ACC112 (cell line): ENCODE measurements around the gene SLC43A3.

Source experiments
- H2AFZ ChIP-seq: fragments of 200-600 bp; sonication (generic); one replicate; pipeline ENCODE4 v1.6.0; 2017; ENCODE audit warnings: antibody characterized with exemption, low read length; ENCODE audit not compliant: unreplicated experiment
- H3K27ac ChIP-seq: fragments of 200-600 bp; sonication (generic); 2 replicates; pipeline ENCODE4 v1.5.1; 2014; ENCODE audit warnings: low read depth, mild to moderate bottlenecking, antibody characterized with exemption, low read length, moderate library complexity
- H3K27me3 ChIP-seq: fragments of 200-600 bp; sonication (generic); 2 replicates; pipeline ENCODE4 v1.6.1; 2014; ENCODE audit warnings: mild to moderate bottlenecking, antibody characterized with exemption, low read length, moderate library complexity, mixed read lengths; ENCODE audit not compliant: insufficient read depth
- H3K36me3 ChIP-seq: fragments of 200-600 bp; sonication (generic); 2 replicates; pipeline ENCODE4 v1.6.1; 2016; ENCODE audit warnings: mild to moderate bottlenecking, antibody characterized with exemption, low read length, moderate library complexity, mixed read lengths; ENCODE audit not compliant: insufficient read depth
- H3K4me1 ChIP-seq: fragments of 200-600 bp; sonication (generic); one replicate; pipeline ENCODE4 v1.6.1; 2016; ENCODE audit warnings: low read length, mixed read lengths; ENCODE audit not compliant: insufficient read depth, unreplicated experiment, control insufficient read depth
- H3K4me3 ChIP-seq: fragments of 200-600 bp; sonication (generic); 2 replicates; pipeline ENCODE4 v1.5.1; 2014; ENCODE audit warnings: mild to moderate bottlenecking, low read depth, low read length
- H3K79me2 ChIP-seq: fragments of 200-600 bp; sonication (generic); one replicate; pipeline ENCODE4 v1.6.0; 2016; ENCODE audit warnings: low read length; ENCODE audit not compliant: control insufficient read depth, unreplicated experiment, insufficient read depth

SLC43A3 gene

GRCh38 chr11:57427727-57428082, 784 bp upstream of the SLC43A3 start:
- H3K79me2 ChIP-seq = peaks cover 34% of the 10 kb centered on the region
- H3K36me3 ChIP-seq = peaks cover 11% of the 10 kb centered on the region; the same call in 1 of the 2 replicates
- H3K27me3 ChIP-seq = no peaks in the 10 kb centered on the region
- H3K4me1 ChIP-seq = peaks cover 45% of the 10 kb centered on the region
- H2AFZ ChIP-seq = no peak overlapping the region
- peak overlapping the region; percentile 87 for H3K4me3 ChIP-seq
- H3K27ac ChIP-seq = peak overlapping the region; percentile 96

- Histone ChIP-seq H3K27me3 (no peaks in the 10 kb centered on the region), H3K4me1 (peaks cover 46% of the 10 kb centered on the region), H3K4me3 (peak overlapping the region; percentile 87), H3K27ac (peak overlapping the region; percentile 96), H3K79me2 (peaks cover 46% of the 10 kb centered on the region), H3K36me3 (peaks cover 24% of the 10 kb centered on the region), H2AFZ (peak overlapping the region; percentile 61)
These were observed 437 bp downstream of the SLC43A3 start for GRCh38 chr11:57426439-57426928.

- no peak overlapping the region for H2AFZ ChIP-seq
These were observed 1.1 kb downstream of the SLC43A3 start for GRCh38 chr11:57425565-57426438.

GRCh38 chr11:57424792-57425564, 1.9 kb downstream of the SLC43A3 start:
- Histone ChIP-seq H3K79me2 (peaks cover 57% of the 10 kb centered on the region), H3K27ac (peak overlapping the region; percentile 96), H3K4me1 (peaks cover 46% of the 10 kb centered on the region), H2AFZ (no peak overlapping the region), H3K36me3 (peaks cover 39% of the 10 kb centered on the region), H3K27me3 (no peaks in the 10 kb centered on the region), H3K4me3 (peak overlapping the region; percentile 87)

More at GRCh38 chr11:57425565-57426438, 1.1 kb downstream of the SLC43A3 start:
- H3K27me3 ChIP-seq = no peaks in the 10 kb centered on the region
- peaks cover 46% of the 10 kb centered on the region for H3K4me1 ChIP-seq
- H3K27ac ChIP-seq = peak overlapping the region; percentile 96
- H3K79me2 ChIP-seq = peaks cover 53% of the 10 kb centered on the region
- peak overlapping the region; percentile 87 for H3K4me3 ChIP-seq
- peaks cover 30% of the 10 kb centered on the region for H3K36me3 ChIP-seq

GRCh38 chr11:57424137-57424791, 2.7 kb downstream of the SLC43A3 start:
- no peak overlapping the region for H2AFZ ChIP-seq
- peak overlapping the region; percentile 87 for H3K4me3 ChIP-seq
- peaks cover 43% of the 10 kb centered on the region for H3K36me3 ChIP-seq
- H3K79me2 ChIP-seq = peaks cover 60% of the 10 kb centered on the region
- no peaks in the 10 kb centered on the region for H3K27me3 ChIP-seq
- peaks cover 46% of the 10 kb centered on the region for H3K4me1 ChIP-seq
- H3K27ac ChIP-seq = peak overlapping the region; percentile 63

- peaks cover 47% of the 10 kb centered on the region for H3K36me3 ChIP-seq
- H3K79me2 ChIP-seq = peaks cover 66% of the 10 kb centered on the region
- H3K4me1 ChIP-seq = peaks cover 39% of the 10 kb centered on the region
- no peak overlapping the region for H2AFZ ChIP-seq
- no peaks in the 10 kb centered on the region for H3K27me3 ChIP-seq
- H3K27ac ChIP-seq = no peak overlapping the region
- no peak overlapping the region for H3K4me3 ChIP-seq
These were observed 4.3 kb downstream of the SLC43A3 start for GRCh38 chr11:57422669-57423068.

GRCh38 chr11:57421805-57422204, 5.1 kb downstream of the SLC43A3 start:
- Histone ChIP-seq H3K79me2 (peaks cover 66% of the 10 kb centered on the region), H3K36me3 (peaks cover 54% of the 10 kb centered on the region), H3K4me3 (no peak overlapping the region), H3K4me1 (peaks cover 32% of the 10 kb centered on the region), H2AFZ (no peak overlapping the region), H3K27ac (no peak overlapping the region), H3K27me3 (no peaks in the 10 kb centered on the region)

GRCh38 chr11:57421066-57421465, 5.9 kb downstream of the SLC43A3 start:
- Histone ChIP-seq H3K27ac (no peak overlapping the region), H3K27me3 (no peaks in the 10 kb centered on the region), H3K4me1 (peaks cover 32% of the 10 kb centered on the region), H3K36me3 (peaks cover 62% of the 10 kb centered on the region), H2AFZ (no peak overlapping the region), H3K4me3 (no peak overlapping the region), H3K79me2 (peaks cover 58% of the 10 kb centered on the region)

- Histone ChIP-seq H3K4me3 (no peak overlapping the region), H2AFZ (no peak overlapping the region), H3K27me3 (no peaks in the 10 kb centered on the region), H3K36me3 (peaks cover 68% of the 10 kb centered on the region), H3K27ac (no peak overlapping the region), H3K4me1 (peaks cover 19% of the 10 kb centered on the region), H3K79me2 (peaks cover 42% of the 10 kb centered on the region)
These were observed 7.8 kb downstream of the SLC43A3 start for GRCh38 chr11:57419146-57419545.

- no peaks in the 10 kb centered on the region for H3K27me3 ChIP-seq
- no peak overlapping the region for H3K27ac ChIP-seq
- H3K4me1 ChIP-seq = peaks cover 10% of the 10 kb centered on the region
- H3K36me3 ChIP-seq = peaks cover 65% of the 10 kb centered on the region
- H2AFZ ChIP-seq = no peak overlapping the region
- no peak overlapping the region for H3K4me3 ChIP-seq
- H3K79me2 ChIP-seq = peaks cover 36% of the 10 kb centered on the region
These were observed 8.8 kb downstream of the SLC43A3 start for GRCh38 chr11:57418131-57418530.
